Stimulated activated CD4-positive, alpha-beta T cell treated with anti-CD3 and anti-CD28 coated beads, Interleukin-15, amount 100 ng/mL, for 48 hours (primary cell): ENCODE measurements around the gene SLX1B.
"Not testable (repeated sequence)": the region's sequence is repeated elsewhere in the genome, so short reads cannot be mapped to it uniquely, and the experiment has no call there.

Experiments
- DNase-seq, 2 donors: peaks; one replicate each; pipeline ENCODE4 v3.0.0-alpha.2; 2020; ENCODE audit warnings: low read depth in 2 of 2

Gene SLX1B

GRCh38 chr16:29454269-29454668 is at the start of gene SLX1B, which contains the start of gene BOLA2:
Gene SLX1B, plus strand, starts transcription at chr16:29454533.
Gene BOLA2, minus strand, starts transcription at chr16:29454351. Its CDS starts 98 bp downstream, at chr16:29454253.
- not testable (repeated sequence) for DNase-seq

- not testable (repeated sequence) for DNase-seq
Measured at GRCh38 chr16:29405249-29405648, 49.1 kb upstream of the SLX1B start.

GRCh38 chr16:29423587-29423986 is 30.7 kb upstream of the SLX1B start:
- DNase-seq = not testable (repeated sequence)

- not testable (repeated sequence) for DNase-seq
Measured at GRCh38 chr16:29425390-29425789, 28.9 kb upstream of the SLX1B start.

- not testable (repeated sequence) for DNase-seq
Measured at GRCh38 chr16:29453754-29454153, 579 bp upstream of the SLX1B start.

- DNase-seq = not testable (repeated sequence)
Measured at GRCh38 chr16:29454828-29455227, 495 bp downstream of the SLX1B start.

GRCh38 chr16:29457660-29458059 is 3.3 kb downstream of the SLX1B start:
- DNase-seq = not testable (repeated sequence)

GRCh38 chr16:29459706-29460646 is 5.6 kb downstream of the SLX1B start, which contains the start of gene SULT1A4:
Gene SULT1A4, plus strand, starts transcription at chr16:29459913. Its CDS starts 1,473 bp downstream, at chr16:29461386.
- not testable (repeated sequence) for DNase-seq

- DNase-seq = not testable (repeated sequence)
Measured at GRCh38 chr16:29460647-29461030, 6.3 kb downstream of the SLX1B start.

GRCh38 chr16:29465985-29466824 is 11.9 kb downstream of the SLX1B start:
- DNase-seq = not testable (repeated sequence)

GRCh38 chr16:29466904-29467303 is 12.6 kb downstream of the SLX1B start:
- DNase-seq = not testable (repeated sequence)

GRCh38 chr16:29467654-29468366 is 13.5 kb downstream of the SLX1B start:
- not testable (repeated sequence) for DNase-seq

- DNase-seq = peak in 1 of 2 donors; percentile 0
Measured at GRCh38 chr16:29469660-29470059, 15.3 kb downstream of the SLX1B start.

- not testable (repeated sequence) for DNase-seq
Measured at GRCh38 chr16:29472065-29472464, 17.7 kb downstream of the SLX1B start.

- not testable (repeated sequence) for DNase-seq
Measured at GRCh38 chr16:29482276-29482675, 27.9 kb downstream of the SLX1B start.

- DNase-seq = not testable (repeated sequence)
Measured at GRCh38 chr16:29506308-29506707, 52.0 kb downstream of the SLX1B start, which contains the start of gene NPIPB12. Gene NPIPB12, minus strand, starts transcription at chr16:29506408.
